ENCODE results near the gene STPG2. TPM values are rescaled to one million over a fixed set of nuclear protein-coding genes. Genes with fewer than 3 reads are reported as not detected.

Gene STPG2
- total and polyA plus RNA-seq, 2 donors (not counting 3 experiments of a cell fraction or from before 2014, with no cell fraction given): not detected

GRCh38 chr4:98125585-98125984, 17.7 kb downstream of the STPG2 start:
- TF ChIP-seq EZH2 (IDR thresholded peaks at IDR 0.05; ENCODE audit: borderline replicate concordance, low read depth, low read length, severe bottlenecking) (no peak), POLR2AphosphoS5 (IDR thresholded peaks at IDR 0.05; ENCODE audit: insufficient read depth, low read depth, low read length) (no peak), GATA2 (IDR thresholded peaks at IDR 0.05; ENCODE audit: insufficient read depth, insufficient read length, low read depth, low read length) (no peak), JUN (IDR thresholded peaks at IDR 0.05; ENCODE audit: borderline replicate concordance, insufficient read depth, insufficient read length, low read depth) (no peak), FOS (IDR thresholded peaks at IDR 0.05; ENCODE audit: borderline replicate concordance, insufficient read depth, low read length) (no peak), MYC (IDR thresholded peaks at IDR 0.05; ENCODE audit: low read depth, low read length) (no peak), POLR2A (IDR thresholded peaks at IDR 0.05; ENCODE audit: low read depth, low read length) (no peak)
- TF ChIP-seq, protein P1, sequence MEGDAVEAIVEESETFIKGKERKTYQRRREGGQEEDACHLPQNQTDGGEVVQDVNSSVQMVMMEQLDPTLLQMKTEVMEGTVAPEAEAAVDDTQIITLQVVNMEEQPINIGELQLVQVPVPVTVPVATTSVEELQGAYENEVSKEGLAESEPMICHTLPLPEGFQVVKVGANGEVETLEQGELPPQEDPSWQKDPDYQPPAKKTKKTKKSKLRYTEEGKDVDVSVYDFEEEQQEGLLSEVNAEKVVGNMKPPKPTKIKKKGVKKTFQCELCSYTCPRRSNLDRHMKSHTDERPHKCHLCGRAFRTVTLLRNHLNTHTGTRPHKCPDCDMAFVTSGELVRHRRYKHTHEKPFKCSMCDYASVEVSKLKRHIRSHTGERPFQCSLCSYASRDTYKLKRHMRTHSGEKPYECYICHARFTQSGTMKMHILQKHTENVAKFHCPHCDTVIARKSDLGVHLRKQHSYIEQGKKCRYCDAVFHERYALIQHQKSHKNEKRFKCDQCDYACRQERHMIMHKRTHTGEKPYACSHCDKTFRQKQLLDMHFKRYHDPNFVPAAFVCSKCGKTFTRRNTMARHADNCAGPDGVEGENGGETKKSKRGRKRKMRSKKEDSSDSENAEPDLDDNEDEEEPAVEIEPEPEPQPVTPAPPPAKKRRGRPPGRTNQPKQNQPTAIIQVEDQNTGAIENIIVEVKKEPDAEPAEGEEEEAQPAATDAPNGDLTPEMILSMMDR (IDR thresholded peaks at IDR 0.05; ENCODE audit: extremely low read depth in 1 of 2, insufficient read depth in 1 of 2, low read depth in 1 of 2, low read length in 2 of 2): no peak
- TF ChIP-seq, protein P2, sequence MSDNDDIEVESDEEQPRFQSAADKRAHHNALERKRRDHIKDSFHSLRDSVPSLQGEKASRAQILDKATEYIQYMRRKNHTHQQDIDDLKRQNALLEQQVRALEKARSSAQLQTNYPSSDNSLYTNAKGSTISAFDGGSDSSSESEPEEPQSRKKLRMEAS (IDR thresholded peaks at IDR 0.05; ENCODE audit: insufficient read depth, insufficient read length): no peak
- CTCF ChIA-PET: no interaction called here
- Histone ChIP-seq H3K9ac (replicated peaks; ENCODE audit: extremely low read depth, insufficient read depth, low read length) (no peak overlapping the region), H3K4me3 (replicated peaks in 1 of 3; ENCODE audit: insufficient read depth in 1 of 3, low read depth in 1 of 3, low read length in 3 of 3) (no peak overlapping the region), H2AFZ (ENCODE audit: low read depth, low read length) (no peak overlapping the region), H4K20me1 (replicated peaks; ENCODE audit: control insufficient read depth, extremely low read depth, insufficient read depth, low read length) (no peaks in the 10 kb centered on the region), H3K79me2 (ENCODE audit: control insufficient read depth, insufficient read depth, low read length) (no peaks in the 10 kb centered on the region), H3K36me3 (ENCODE audit: control insufficient read depth in 2 of 2, extremely low read depth in 1 of 2, insufficient read depth in 2 of 2, low read length in 2 of 2) (no peaks in the 10 kb centered on the region), H3K4me2 (ENCODE audit: insufficient read depth, low read length) (no peak overlapping the region), H3K9me3 (replicated peaks; ENCODE audit: control insufficient read depth, insufficient read depth, low read length) (no peaks in the 10 kb centered on the region), H3K27ac (ENCODE audit: insufficient read depth, low read depth, low read length) (no peak overlapping the region), H3K4me1 (ENCODE audit: control insufficient read depth, extremely low read depth, insufficient read depth, low read length) (no peaks in the 10 kb centered on the region), H3K9me1 (replicated peaks; ENCODE audit: control insufficient read depth, extremely low read depth, insufficient read depth, low read length) (no peaks in the 10 kb centered on the region), H3K27me3 (ENCODE audit: control insufficient read depth in 2 of 2, insufficient read depth in 2 of 2, low read length in 2 of 2) (no peaks in the 10 kb centered on the region)
- DNase-seq (ENCODE audit: low read depth, low spot score) (no peak), FAIRE-seq (no peak)
- POLR2A ChIA-PET: no interaction called here
- dilution Hi-C loops (cut with MboI; ENCODE audit: extremely low pct_ligation_motif_present, low sequenced_read_pairs): no loop called here
- intact Hi-C loops (cut with micrococcal nuclease): no loop called here
- no TSS peak for BruUV-seq (replicated peaks)

Data from endothelial cell of umbilical vein (primary cell).